ENCODE results near the gene ZNF135.

Gene ZNF135

GRCh38 chr19:58047672-58048071 is 11.4 kb upstream of the ZNF135 start:
- no peak for DNase-seq

- DNase-seq, result no peak
Observed at GRCh38 chr19:58052256-58052655, 6.8 kb upstream of the ZNF135 start.

- DNase-seq, result no peak
Observed at GRCh38 chr19:58053480-58054156, 5.5 kb upstream of the ZNF135 start.

DNA sequence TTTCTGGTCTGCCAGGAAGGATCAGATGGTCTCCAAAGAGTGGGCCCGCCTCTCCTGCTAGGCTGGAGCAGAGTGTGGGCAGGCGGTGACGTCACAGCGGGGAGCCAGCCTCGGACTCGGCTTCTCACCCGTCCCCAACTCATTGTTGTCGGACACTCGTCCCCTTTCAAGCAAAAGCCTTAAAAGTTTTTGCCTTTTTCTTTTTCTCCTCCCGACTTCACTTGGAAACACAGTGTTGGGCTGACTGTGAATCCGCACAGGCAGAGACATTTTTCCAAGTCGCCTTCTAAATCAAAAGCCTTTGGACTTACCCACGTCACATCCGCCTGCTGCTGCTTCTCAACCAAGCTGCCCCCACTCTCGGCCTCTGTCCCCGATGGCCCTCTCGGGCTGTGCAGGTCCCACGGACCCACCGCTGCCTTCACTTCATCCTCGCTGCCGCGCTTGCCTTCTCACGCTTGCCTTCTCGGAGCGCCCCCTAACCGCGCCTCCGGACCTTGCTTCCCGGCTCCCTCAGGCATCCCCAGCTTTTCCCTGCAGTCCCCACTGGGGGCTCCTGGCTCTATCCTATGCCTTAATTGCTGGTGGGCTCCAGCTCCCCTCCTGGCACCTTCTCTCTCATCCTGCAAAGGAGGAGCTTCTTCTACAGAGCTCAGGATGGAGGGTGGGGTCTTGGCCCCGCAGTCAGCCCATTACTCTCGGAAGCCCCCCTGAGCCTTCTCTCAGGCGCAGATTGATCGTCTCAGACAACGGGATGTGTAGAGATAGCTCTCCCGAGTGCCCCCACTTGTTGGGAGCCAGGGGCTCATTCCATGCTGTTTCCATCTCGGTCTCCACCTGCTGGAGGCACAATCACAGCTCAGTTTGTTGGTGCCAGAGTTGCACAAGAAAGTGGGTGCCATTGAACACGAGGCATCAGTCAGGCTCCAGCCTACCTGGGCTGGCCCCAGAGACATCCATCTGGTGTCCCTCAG is 3.9 kb upstream of the ZNF135 start:
- no peak for DNase-seq

GRCh38 chr19:58056261-58056660 is 2.8 kb upstream of the ZNF135 start:
- no peak for DNase-seq

DNA sequence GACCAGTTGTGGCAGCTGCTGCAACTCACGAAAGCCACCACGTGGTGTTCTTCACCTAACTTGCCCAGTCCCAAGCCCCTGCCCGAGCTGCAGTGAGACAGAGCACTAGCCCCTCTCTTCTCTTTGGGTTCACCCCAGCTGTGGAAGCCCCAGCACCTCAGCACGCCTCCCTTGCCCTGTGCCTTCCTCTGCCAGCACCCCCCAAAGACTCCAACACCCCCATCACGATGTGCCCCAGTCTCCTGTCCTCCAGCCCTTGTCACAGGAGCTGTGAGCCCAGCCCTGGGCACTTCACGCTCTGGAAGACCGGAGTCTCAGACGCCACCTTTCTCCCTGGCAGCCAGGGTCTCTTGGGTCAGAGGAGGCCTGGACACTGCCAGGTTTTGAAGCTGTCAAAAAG is 2.2 kb upstream of the ZNF135 start:
- no peak for DNase-seq

DNA sequence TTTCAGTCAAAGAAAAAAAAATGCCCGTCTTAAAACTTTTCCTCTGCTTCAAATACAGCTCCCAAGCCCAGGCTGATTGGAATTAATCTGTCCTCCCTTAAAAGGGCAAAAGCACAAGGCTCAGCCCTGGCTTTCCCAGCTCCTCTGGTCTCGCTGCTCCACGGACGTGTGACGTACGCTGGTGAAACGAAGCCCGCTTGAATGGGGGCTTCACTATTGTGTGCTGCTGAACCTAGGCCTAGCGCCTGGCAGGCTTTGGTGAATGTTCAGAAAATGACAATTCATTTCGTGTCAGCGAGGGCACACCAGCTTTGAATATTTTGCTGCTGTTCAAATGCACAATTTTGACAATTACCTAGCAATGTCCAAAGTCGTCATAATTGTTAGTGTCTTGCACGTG is 615 bp upstream of the ZNF135 start:
- no peak for DNase-seq

GRCh38 chr19:58059671-58060078 is 593 bp downstream of the ZNF135 start:
- no peak for DNase-seq

GRCh38 chr19:58060231-58060630 is 1.1 kb downstream of the ZNF135 start:
- no peak for DNase-seq

DNA sequence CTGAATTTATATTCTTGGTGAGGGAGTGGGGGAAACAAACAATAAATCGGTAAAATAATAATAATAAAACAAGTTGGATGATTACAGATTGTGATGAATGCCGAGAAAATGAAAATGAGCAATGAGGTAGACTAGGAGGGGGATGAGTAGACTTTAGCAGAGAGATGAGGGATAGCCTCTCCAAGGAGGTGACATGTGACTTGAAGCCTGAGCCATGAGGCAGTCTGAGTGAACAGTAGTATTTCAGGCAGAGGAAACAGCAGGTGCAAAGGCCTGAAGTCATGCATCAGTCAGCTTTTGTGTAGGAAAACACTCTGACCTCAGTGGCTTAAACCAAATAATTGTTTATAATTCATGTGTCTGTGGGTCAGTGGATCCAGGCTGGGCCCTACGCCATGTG is 4.6 kb downstream of the ZNF135 start:
- DNase-seq, result no peak

- no peak for DNase-seq
Observed at GRCh38 chr19:58067240-58067912, 8.3 kb downstream of the ZNF135 start.

DNA sequence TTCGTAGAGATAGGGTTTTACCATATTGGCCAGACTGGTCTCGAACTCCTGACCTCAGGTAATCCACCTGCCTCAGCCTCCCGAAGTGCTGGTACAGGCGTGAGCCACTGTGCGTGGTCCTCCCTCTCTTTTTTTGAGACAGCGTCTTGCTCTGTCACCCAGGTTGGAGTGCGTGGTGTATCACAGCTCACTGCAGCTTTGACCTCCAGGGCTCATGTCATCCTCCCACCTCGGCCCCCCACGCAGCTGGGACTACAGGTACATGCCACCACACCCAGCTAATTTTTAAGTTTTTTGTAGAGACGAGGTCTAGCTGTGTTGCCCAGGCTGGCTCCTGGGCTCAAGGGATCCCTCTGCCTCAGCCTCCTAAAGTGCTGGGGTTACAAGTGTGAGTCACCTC is 20.7 kb downstream of the ZNF135 start:
- DNase-seq, result no peak

DNA sequence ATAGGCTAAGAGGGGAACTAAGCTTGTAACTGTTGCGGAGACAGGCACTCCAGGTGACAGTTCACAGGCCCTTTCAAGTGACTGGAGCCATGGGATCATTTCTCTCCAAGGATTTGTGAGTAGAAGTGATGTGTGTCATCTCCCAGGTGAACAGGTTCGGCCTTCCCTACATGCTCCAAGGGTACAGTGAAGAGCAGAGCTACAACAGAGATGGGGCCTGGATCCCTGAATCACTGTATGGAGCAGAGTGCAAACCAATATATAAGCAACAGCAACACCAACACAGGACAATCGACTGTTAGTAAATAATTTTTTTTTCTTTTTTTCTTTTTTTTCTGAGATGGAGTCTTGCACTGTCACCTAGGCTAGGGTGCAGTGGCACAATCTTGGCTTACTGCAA is 23.9 kb downstream of the ZNF135 start:
- no peak for DNase-seq

DNA sequence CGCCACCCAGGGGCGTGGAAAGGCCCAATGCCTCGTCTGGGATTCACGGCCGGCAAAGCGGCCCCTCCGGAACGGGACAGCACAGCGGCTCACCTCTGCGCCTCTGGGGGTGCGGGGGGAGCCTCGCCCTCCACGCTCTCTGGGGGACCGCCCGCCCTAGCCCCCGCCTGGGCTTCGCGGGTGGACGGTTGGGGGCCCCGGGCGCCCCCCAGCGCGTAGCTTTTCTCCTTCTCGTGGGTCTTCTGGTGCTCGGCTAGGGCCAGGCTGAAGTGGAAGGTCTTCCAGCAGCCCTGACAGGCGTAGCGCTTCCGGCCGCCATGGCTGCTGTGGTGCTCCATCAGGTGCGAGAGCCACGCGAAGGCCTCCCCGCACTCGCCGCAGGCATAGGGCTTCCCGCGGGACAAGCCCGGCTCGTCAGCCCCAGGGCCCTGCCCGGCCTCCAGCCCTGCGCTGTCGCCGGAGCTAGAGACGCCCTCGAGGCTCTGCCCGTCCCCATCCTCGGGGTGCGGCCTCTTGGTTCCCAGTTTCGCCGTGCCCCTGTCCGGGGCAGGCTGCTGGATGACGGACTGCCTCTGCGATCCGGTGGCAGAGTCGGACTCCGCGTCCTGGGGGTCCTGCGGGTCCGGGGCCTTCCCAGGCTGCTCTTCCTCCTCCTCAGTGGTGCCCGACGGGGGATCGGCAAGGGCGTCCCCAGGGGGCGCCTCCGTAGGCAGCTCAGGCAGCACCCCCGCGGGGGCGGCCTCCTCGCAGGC is 25.7 kb downstream of the ZNF135 start:
- no peak for DNase-seq

- no peak for DNase-seq
Observed at GRCh38 chr19:58085348-58085875, 26.3 kb downstream of the ZNF135 start.

- no peak for DNase-seq
Observed at GRCh38 chr19:58086825-58087710, 28.0 kb downstream of the ZNF135 start.

GRCh38 chr19:58088521-58089052 is 29.5 kb downstream of the ZNF135 start:
- no peak for DNase-seq

DNA sequence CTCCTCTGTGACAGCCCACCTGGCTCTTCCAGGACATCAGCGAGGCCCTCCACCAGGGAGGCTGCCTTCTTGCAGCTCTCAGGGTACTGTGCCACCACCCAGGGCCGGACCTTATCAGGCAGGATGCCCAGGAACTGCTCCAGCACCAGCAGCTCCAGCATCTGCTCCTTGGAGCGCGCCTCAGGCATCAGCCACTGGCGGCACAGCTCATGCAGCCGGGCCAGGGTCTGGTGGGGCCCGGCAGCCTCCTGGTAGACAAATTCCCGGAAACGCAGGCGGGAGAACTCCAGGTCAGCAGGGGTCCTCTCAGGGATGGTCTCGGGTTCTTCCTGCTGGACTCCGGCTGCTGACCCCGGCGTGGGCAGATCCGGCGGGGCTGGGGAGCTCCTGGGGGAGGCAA is 30.8 kb downstream of the ZNF135 start:
- no peak for DNase-seq

- DNase-seq, result no peak
Observed at GRCh38 chr19:58091251-58091995, 32.3 kb downstream of the ZNF135 start.

DNA sequence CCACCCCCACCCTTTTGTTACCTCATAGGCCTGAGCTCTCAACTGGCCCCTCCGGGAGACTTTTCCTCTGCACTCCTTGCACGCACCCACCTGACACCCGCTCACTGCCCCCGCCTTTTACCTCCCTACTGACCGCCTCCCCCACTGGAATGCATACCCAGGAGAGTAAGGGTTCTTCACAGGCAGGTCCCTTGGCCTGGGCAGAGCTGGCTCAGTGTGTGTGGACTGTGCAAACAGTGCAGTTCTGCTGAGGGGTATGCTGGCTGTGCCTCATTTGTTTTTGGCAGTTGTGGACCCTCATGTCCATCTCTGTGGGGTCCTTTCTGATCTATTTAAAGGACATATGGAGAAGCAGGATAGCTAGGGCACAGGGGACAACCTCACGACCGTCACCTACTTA is 34.0 kb downstream of the ZNF135 start:
- no peak for DNase-seq

GRCh38 chr19:58095328-58095727 is 36.2 kb downstream of the ZNF135 start:
- no peak for DNase-seq
